ENCODE results near the gene HADHA.

DNA sequence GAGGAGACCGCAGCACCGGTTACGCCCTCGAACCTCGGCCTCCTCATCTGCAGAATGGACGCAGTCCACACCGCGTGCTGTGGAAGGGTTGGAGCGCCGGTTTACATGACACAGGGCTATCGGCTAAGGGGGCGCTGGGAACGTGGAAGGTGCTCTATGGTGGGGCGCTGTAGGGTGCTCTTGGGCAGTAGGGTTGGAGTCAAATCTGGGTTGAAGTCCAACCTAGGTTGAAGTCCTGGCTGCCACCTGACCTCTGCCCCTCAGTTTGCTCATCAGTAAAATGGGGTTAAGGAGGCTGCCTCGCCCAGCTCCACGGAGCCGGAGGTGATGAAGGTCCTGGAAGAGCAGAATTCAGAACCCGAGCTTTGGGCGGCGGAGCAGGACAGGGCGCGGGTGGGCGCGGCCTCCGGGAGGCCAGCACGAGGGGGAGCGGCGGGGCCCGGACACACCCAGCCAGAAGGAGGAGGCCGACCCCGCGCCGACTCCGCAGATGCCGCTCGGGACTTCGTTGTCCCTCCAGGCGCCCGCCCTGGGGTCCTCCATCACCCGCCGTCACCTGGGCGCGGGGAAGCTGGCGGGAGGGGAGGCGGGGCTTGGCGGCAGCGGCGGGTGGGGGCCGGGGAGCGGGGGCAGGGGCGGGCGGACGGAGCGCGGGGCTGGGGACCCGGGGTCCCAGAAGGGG is 72.1 kb downstream of the HADHA start:
- TF ChIP-seq, protein P1, sequence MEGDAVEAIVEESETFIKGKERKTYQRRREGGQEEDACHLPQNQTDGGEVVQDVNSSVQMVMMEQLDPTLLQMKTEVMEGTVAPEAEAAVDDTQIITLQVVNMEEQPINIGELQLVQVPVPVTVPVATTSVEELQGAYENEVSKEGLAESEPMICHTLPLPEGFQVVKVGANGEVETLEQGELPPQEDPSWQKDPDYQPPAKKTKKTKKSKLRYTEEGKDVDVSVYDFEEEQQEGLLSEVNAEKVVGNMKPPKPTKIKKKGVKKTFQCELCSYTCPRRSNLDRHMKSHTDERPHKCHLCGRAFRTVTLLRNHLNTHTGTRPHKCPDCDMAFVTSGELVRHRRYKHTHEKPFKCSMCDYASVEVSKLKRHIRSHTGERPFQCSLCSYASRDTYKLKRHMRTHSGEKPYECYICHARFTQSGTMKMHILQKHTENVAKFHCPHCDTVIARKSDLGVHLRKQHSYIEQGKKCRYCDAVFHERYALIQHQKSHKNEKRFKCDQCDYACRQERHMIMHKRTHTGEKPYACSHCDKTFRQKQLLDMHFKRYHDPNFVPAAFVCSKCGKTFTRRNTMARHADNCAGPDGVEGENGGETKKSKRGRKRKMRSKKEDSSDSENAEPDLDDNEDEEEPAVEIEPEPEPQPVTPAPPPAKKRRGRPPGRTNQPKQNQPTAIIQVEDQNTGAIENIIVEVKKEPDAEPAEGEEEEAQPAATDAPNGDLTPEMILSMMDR (IDR thresholded peaks at IDR 0.05): no peak
- TF ChIP-seq CREM (CRISPR knock-in tag; IDR thresholded peaks at IDR 0.05): no peak
- no peak for TF ChIP-seq ZNF317 (CRISPR knock-in tag; IDR thresholded peaks at IDR 0.05; ENCODE audit: borderline replicate concordance, low read depth)
- TF ChIP-seq, protein P2, sequence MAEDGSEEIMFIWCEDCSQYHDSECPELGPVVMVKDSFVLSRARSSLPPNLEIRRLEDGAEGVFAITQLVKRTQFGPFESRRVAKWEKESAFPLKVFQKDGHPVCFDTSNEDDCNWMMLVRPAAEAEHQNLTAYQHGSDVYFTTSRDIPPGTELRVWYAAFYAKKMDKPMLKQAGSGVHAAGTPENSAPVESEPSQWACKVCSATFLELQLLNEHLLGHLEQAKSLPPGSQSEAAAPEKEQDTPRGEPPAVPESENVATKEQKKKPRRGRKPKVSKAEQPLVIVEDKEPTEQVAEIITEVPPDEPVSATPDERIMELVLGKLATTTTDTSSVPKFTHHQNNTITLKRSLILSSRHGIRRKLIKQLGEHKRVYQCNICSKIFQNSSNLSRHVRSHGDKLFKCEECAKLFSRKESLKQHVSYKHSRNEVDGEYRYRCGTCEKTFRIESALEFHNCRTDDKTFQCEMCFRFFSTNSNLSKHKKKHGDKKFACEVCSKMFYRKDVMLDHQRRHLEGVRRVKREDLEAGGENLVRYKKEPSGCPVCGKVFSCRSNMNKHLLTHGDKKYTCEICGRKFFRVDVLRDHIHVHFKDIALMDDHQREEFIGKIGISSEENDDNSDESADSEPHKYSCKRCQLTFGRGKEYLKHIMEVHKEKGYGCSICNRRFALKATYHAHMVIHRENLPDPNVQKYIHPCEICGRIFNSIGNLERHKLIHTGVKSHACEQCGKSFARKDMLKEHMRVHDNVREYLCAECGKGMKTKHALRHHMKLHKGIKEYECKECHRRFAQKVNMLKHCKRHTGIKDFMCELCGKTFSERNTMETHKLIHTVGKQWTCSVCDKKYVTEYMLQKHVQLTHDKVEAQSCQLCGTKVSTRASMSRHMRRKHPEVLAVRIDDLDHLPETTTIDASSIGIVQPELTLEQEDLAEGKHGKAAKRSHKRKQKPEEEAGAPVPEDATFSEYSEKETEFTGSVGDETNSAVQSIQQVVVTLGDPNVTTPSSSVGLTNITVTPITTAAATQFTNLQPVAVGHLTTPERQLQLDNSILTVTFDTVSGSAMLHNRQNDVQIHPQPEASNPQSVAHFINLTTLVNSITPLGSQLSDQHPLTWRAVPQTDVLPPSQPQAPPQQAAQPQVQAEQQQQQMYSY (CRISPR knock-in tag; IDR thresholded peaks at IDR 0.05): no peak
- TF ChIP-seq JUN (CRISPR knock-in tag; IDR thresholded peaks at IDR 0.05): no peak
- TF ChIP-seq ELF4 (CRISPR knock-in tag; IDR thresholded peaks at IDR 0.05; ENCODE audit: low read depth): no peak
- no peak for TF ChIP-seq TEAD1 (CRISPR knock-in tag; IDR thresholded peaks at IDR 0.05)
